OCI-LY1 (cell line): Measurements from ENCODE around the gene B3GNT9.

Experiments
- EZH2 ChIP-seq: fragments of 200-600 bp; sonication (generic), shearing (Covaris generic); IDR thresholded peaks from 2 replicates; pipeline ENCODE4 v1.8.0; 2017; ENCODE audit warnings: borderline replicate concordance, mixed run types, mild to moderate bottlenecking, antibody characterized with exemption, low read length, moderate library complexity, mixed read lengths
- TF ChIP-seq, protein P1 (sequence below): fragments of 200-600 bp; sonication (generic), shearing (Covaris generic); IDR thresholded peaks from 2 replicates; pipeline ENCODE4 v1.5.1; 2017; ENCODE audit warnings: mild to moderate bottlenecking, antibody characterized with exemption, low read length, moderate library complexity, mixed read lengths

GRCh38 chr16:67183284-67183626, 32.5 kb upstream of the B3GNT9 start:
- TF ChIP-seq, protein P1, sequence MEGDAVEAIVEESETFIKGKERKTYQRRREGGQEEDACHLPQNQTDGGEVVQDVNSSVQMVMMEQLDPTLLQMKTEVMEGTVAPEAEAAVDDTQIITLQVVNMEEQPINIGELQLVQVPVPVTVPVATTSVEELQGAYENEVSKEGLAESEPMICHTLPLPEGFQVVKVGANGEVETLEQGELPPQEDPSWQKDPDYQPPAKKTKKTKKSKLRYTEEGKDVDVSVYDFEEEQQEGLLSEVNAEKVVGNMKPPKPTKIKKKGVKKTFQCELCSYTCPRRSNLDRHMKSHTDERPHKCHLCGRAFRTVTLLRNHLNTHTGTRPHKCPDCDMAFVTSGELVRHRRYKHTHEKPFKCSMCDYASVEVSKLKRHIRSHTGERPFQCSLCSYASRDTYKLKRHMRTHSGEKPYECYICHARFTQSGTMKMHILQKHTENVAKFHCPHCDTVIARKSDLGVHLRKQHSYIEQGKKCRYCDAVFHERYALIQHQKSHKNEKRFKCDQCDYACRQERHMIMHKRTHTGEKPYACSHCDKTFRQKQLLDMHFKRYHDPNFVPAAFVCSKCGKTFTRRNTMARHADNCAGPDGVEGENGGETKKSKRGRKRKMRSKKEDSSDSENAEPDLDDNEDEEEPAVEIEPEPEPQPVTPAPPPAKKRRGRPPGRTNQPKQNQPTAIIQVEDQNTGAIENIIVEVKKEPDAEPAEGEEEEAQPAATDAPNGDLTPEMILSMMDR: no peak
- TF ChIP-seq EZH2: no peak
